ENCODE data around the gene GFPT2.

GRCh38 chr5:180381428-180381827 is 28.3 kb upstream of the GFPT2 start:
- TF ChIP-seq ESRRA (IDR thresholded peaks at IDR 0.05; ENCODE audit: borderline replicate concordance, low read length) (no peak), ZFP36 (IDR thresholded peaks at IDR 0.05; ENCODE audit: borderline replicate concordance, partially characterized antibody) (no peak), MYC (IDR thresholded peaks at IDR 0.05; ENCODE audit: borderline replicate concordance, low read length) (no peak), ELK1 (IDR thresholded peaks at IDR 0.05; ENCODE audit: low read depth, low read length) (no peak), CTCF (IDR thresholded peaks at IDR 0.05) (no peak), SMC3 (IDR thresholded peaks at IDR 0.05) (no peak), BHLHE40 (IDR thresholded peaks at IDR 0.05; ENCODE audit: low read depth, low read length) (no peak), CEBPB (IDR thresholded peaks at IDR 0.05) (no peak), JUN (IDR thresholded peaks at IDR 0.05) (no peak), CHD4 (IDR thresholded peaks at IDR 0.05; ENCODE audit: borderline replicate concordance) (no peak), HOXA7 (CRISPR knock-in tag; IDR thresholded peaks at IDR 0.05) (no peak), REST (IDR thresholded peaks at IDR 0.05) (no peak), RARB (CRISPR knock-in tag; IDR thresholded peaks at IDR 0.05) (no peak), E2F6 (IDR thresholded peaks at IDR 0.05; ENCODE audit: borderline replicate concordance, low read depth) (no peak)
